Activated CD4-positive, alpha-beta memory T cell treated with anti-CD3 and anti-CD28 coated beads for 36 hours (primary cell): ENCODE results near the gene ARPIN. TPM values are rescaled to one million over a fixed set of nuclear protein-coding genes. Genes with fewer than 3 reads are reported as not detected.
"Not testable (repeated sequence)": the region's sequence is repeated elsewhere in the genome, so short reads cannot be mapped to it uniquely, and the experiment has no call there.

ENCODE experiments used
- CTCF ChIA-PET: fragments of 350-600 bp; sonication (Branson Sonifier 250); formaldehyde crosslinking; loops from one replicate; lab custom pipeline; 2021; ENCODE audit warnings: antibody characterized with exemption, inconsistent platforms; lab: Charles Lee
- POLR2A ChIA-PET: fragments of 350-600 bp; sonication (Branson Sonifier 250); formaldehyde crosslinking; loops from one replicate; lab custom pipeline; 2021; ENCODE audit warnings: antibody characterized with exemption; lab: Charles Lee
- DNase-seq: peaks from one replicate; pipeline ENCODE4 v3.0.0-alpha.2; 2020
- H3K27ac Mint-ChIP-seq: one replicate; pipeline ENCODE4 v1.8.0; 2021; ENCODE audit warnings: mixed read lengths
- H3K27me3 Mint-ChIP-seq: one replicate; pipeline ENCODE4 v1.8.0; 2021; ENCODE audit warnings: mixed read lengths
- H3K36me3 Mint-ChIP-seq: one replicate; pipeline ENCODE4 v1.8.0; 2021; ENCODE audit warnings: mixed read lengths
- H3K4me1 Mint-ChIP-seq: one replicate; pipeline ENCODE4 v1.8.0; 2021; ENCODE audit warnings: low read depth, mixed read lengths
- H3K4me3 Mint-ChIP-seq: one replicate; pipeline ENCODE4 v1.8.0; 2021; ENCODE audit warnings: mild to moderate bottlenecking, mixed read lengths
- H3K9me3 Mint-ChIP-seq: one replicate; pipeline ENCODE4 v1.8.0; 2021; ENCODE audit warnings: mixed read lengths
- intact Hi-C: fragments of 100-400 bp; cut with micrococcal nuclease; formaldehyde crosslinking; loops from one replicate; pipeline ENCODE4 v1.15.1; 2023
- total RNA-seq, 2 experiments: library from RNA; stranded (reverse); gene quantifications; one replicate each; pipeline ENCODE4 v1.2.3, GENCODE V29; 2021

ARPIN gene
- total RNA-seq, 2 experiments from 2014 or later, result 0.05 TPM; not detected in 1

- H3K27me3 Mint-ChIP-seq, result no peaks in the 10 kb centered on the region
- H3K4me1 Mint-ChIP-seq, result peaks cover 59% of the 10 kb centered on the region
Measured at GRCh38 chr15:89893027-89893426, 19.7 kb downstream of the ARPIN start.

GRCh38 chr15:89888214-89888804, 24.4 kb downstream of the ARPIN start:
- intact Hi-C loops, result no loop called here
- H3K27me3 Mint-ChIP-seq, result no peaks in the 10 kb centered on the region

More at GRCh38 chr15:89893027-89893426, 19.7 kb downstream of the ARPIN start:
- Mint-ChIP-seq H3K4me3 (peak overlapping the region; percentile 95), H3K27ac (peak overlapping the region; percentile 98), H3K9me3 (no peaks in the 10 kb centered on the region), H3K36me3 (peaks cover 12% of the 10 kb centered on the region)
- intact Hi-C loops, result loop anchor here (1.0 to 10.0 kb wide), 6 partner anchors 141 to 1042 kb away; partner anchors contain the start of genes CIB1, GDPGP1, HDDC3 and MESP1
- no peak for DNase-seq
- CTCF ChIA-PET, result interaction anchor here (1.4 to 3.5 kb wide), 2 partner anchors 18 to 25 kb away, joined by 3 to 20 read pairs; no protein-coding TSS in a partner anchor
- POLR2A ChIA-PET, result interaction anchor here (1.1 to 1.6 kb wide), 2 partner anchors 338 to 340 kb away, joined by 3 to 5 read pairs; partner anchors contain the start of gene CIB1

GRCh38 chr15:89885611-89886010, 27.1 kb downstream of the ARPIN start:
- POLR2A ChIA-PET, result no interaction called here
- CTCF ChIA-PET, result interaction anchor here (1.5 to 6.4 kb wide), 2 partner anchors 10 to 201 kb away, joined by 6 to 86 read pairs; no protein-coding TSS in a partner anchor

More at GRCh38 chr15:89888214-89888804, 24.4 kb downstream of the ARPIN start:
- H3K4me1 Mint-ChIP-seq, result peaks cover 36% of the 10 kb centered on the region
- no peaks in the 10 kb centered on the region for H3K9me3 Mint-ChIP-seq
- ChIA-PET POLR2A (no interaction called here), CTCF (interaction anchor here (0.6 to 6.4 kb wide), 9 partner anchors 13 to 199 kb away, joined by 3 to 86 read pairs (median 4); no protein-coding TSS in a partner anchor)
- peaks cover 21% of the 10 kb centered on the region for H3K36me3 Mint-ChIP-seq
- no peak overlapping the region for H3K27ac Mint-ChIP-seq
- DNase-seq, result no peak
- no peak overlapping the region for H3K4me3 Mint-ChIP-seq

GRCh38 chr15:89885179-89885578, 27.6 kb downstream of the ARPIN start:
- H3K9me3 Mint-ChIP-seq, H3K27me3 Mint-ChIP-seq: not testable (repeated sequence)
- CTCF ChIA-PET, result interaction anchor here (1.5 to 6.4 kb wide), 2 partner anchors 10 to 202 kb away, joined by 6 to 86 read pairs; no protein-coding TSS in a partner anchor

More at GRCh38 chr15:89885611-89886010, 27.1 kb downstream of the ARPIN start:
- Mint-ChIP-seq H3K4me3 (no peak overlapping the region), H3K36me3 (peaks cover 21% of the 10 kb centered on the region), H3K27me3 (no peaks in the 10 kb centered on the region), H3K27ac (no peak overlapping the region), H3K9me3 (no peaks in the 10 kb centered on the region), H3K4me1 (peaks cover 17% of the 10 kb centered on the region)
- no peak for DNase-seq
- intact Hi-C loops, result no loop called here

GRCh38 chr15:89883518-89883917, 29.2 kb downstream of the ARPIN start:
- Mint-ChIP-seq H3K36me3 (peaks cover 14% of the 10 kb centered on the region), H3K4me3 (no peak overlapping the region), H3K9me3 (no peaks in the 10 kb centered on the region), H3K4me1 (peaks cover 3% of the 10 kb centered on the region), H3K27ac (no peak overlapping the region), H3K27me3 (no peaks in the 10 kb centered on the region)
- intact Hi-C loops, result no loop called here
- CTCF ChIA-PET, result interaction anchor here (0.6 kb wide), 1 partner anchor 9 kb away, joined by 3 read pairs; no protein-coding TSS in a partner anchor
- POLR2A ChIA-PET, result no interaction called here
- DNase-seq, result no peak

More at GRCh38 chr15:89885179-89885578, 27.6 kb downstream of the ARPIN start:
- Mint-ChIP-seq H3K36me3 (peaks cover 21% of the 10 kb centered on the region), H3K4me1 (peaks cover 12% of the 10 kb centered on the region)
- intact Hi-C loops, DNase-seq, POLR2A ChIA-PET, H3K4me3 Mint-ChIP-seq, H3K27ac Mint-ChIP-seq: not testable (repeated sequence)

GRCh38 chr15:89880727-89881126, 32.0 kb downstream of the ARPIN start:
- intact Hi-C loops, result no loop called here
- Mint-ChIP-seq H3K4me1 (no peaks in the 10 kb centered on the region), H3K27me3 (no peaks in the 10 kb centered on the region), H3K4me3 (no peak overlapping the region), H3K36me3 (peaks cover 7% of the 10 kb centered on the region), H3K9me3 (no peaks in the 10 kb centered on the region), H3K27ac (no peak overlapping the region)
- CTCF ChIA-PET, result interaction anchor here (1.4 kb wide), 1 partner anchor 120 kb away, joined by 3 read pairs; no protein-coding TSS in a partner anchor
- POLR2A ChIA-PET, result no interaction called here
- no peak for DNase-seq

- peaks cover 4% of the 10 kb centered on the region for H3K36me3 Mint-ChIP-seq
Measured at GRCh38 chr15:89878323-89878722, 34.4 kb downstream of the ARPIN start.

GRCh38 chr15:89877083-89877425, 35.7 kb downstream of the ARPIN start:
- no peak overlapping the region for H3K4me3 Mint-ChIP-seq
- peaks cover 4% of the 10 kb centered on the region for H3K4me1 Mint-ChIP-seq
- no peak overlapping the region for H3K27ac Mint-ChIP-seq
- peaks cover 4% of the 10 kb centered on the region for H3K36me3 Mint-ChIP-seq
- intact Hi-C loops, result no loop called here
- DNase-seq, result no peak
- CTCF ChIA-PET, result interaction anchor here (0.9 to 6.1 kb wide), 9 partner anchors 11 to 342 kb away, joined by 3 to 163 read pairs (median 6); partner anchors contain the start of genes AP3S2 and MESP1
- no peaks in the 10 kb centered on the region for H3K9me3 Mint-ChIP-seq
- POLR2A ChIA-PET, result interaction anchor here (1.6 kb wide), 1 partner anchor 17 kb away, joined by 4 read pairs; the partner anchor contains the start of gene AP3S2
- H3K27me3 Mint-ChIP-seq, result no peaks in the 10 kb centered on the region

More at GRCh38 chr15:89878323-89878722, 34.4 kb downstream of the ARPIN start:
- CTCF ChIA-PET, result interaction anchor here (4.5 to 6.1 kb wide), 2 partner anchors 118 to 138 kb away, joined by 50 to 163 read pairs; no protein-coding TSS in a partner anchor
- POLR2A ChIA-PET, result interaction anchor here (1.6 kb wide), 1 partner anchor 15 kb away, joined by 4 read pairs; the partner anchor contains the start of gene AP3S2
- Mint-ChIP-seq H3K27ac (no peak overlapping the region), H3K9me3 (no peaks in the 10 kb centered on the region), H3K4me3 (no peak overlapping the region), H3K27me3 (no peaks in the 10 kb centered on the region), H3K4me1 (peaks cover 4% of the 10 kb centered on the region)
- DNase-seq, result no peak
- intact Hi-C loops, result no loop called here

- H3K9me3 Mint-ChIP-seq, result no peaks in the 10 kb centered on the region
- H3K36me3 Mint-ChIP-seq, result peaks cover 4% of the 10 kb centered on the region
- POLR2A ChIA-PET, result interaction anchor here (1.6 kb wide), 1 partner anchor 17 kb away, joined by 4 read pairs; the partner anchor contains the start of gene AP3S2
- H3K27ac Mint-ChIP-seq, result no peak overlapping the region
- intact Hi-C loops, result no loop called here
- H3K27me3 Mint-ChIP-seq, result no peaks in the 10 kb centered on the region
- CTCF ChIA-PET, result interaction anchor here (0.6 to 6.1 kb wide), 11 partner anchors 12 to 342 kb away, joined by 3 to 163 read pairs (median 6); partner anchors contain the start of genes AP3S2, MESP1 and MESP2
- DNase-seq, result no peak
- H3K4me3 Mint-ChIP-seq, result no peak overlapping the region
- H3K4me1 Mint-ChIP-seq, result peaks cover 4% of the 10 kb centered on the region
Measured at GRCh38 chr15:89876396-89877082, 36.2 kb downstream of the ARPIN start.

GRCh38 chr15:89875741-89876140, 37.0 kb downstream of the ARPIN start:
- Mint-ChIP-seq H3K36me3 (peaks cover 4% of the 10 kb centered on the region), H3K27ac (no peak overlapping the region), H3K9me3 (no peaks in the 10 kb centered on the region), H3K4me3 (no peak overlapping the region), H3K27me3 (no peaks in the 10 kb centered on the region), H3K4me1 (peaks cover 4% of the 10 kb centered on the region)
- CTCF ChIA-PET, result interaction anchor here (0.6 to 6.1 kb wide), 17 partner anchors 13 to 343 kb away, joined by 3 to 163 read pairs (median 9); partner anchors contain the start of genes AP3S2, MESP1 and MESP2
- DNase-seq, result no peak
- intact Hi-C loops, result loop anchor here (1.0 to 2.0 kb wide), 2 partner anchors 115 to 135 kb away; no protein-coding TSS in a partner anchor
- POLR2A ChIA-PET, result no interaction called here

GRCh38 chr15:89874926-89875564, 37.7 kb downstream of the ARPIN start:
- intact Hi-C loops, result loop anchor here (1.0 to 2.0 kb wide), 2 partner anchors 115 to 134 kb away; no protein-coding TSS in a partner anchor
- Mint-ChIP-seq H3K4me1 (peaks cover 4% of the 10 kb centered on the region), H3K9me3 (no peaks in the 10 kb centered on the region), H3K36me3 (peaks cover 8% of the 10 kb centered on the region), H3K27ac (no peak overlapping the region), H3K4me3 (no peak overlapping the region), H3K27me3 (no peaks in the 10 kb centered on the region)
- DNase-seq, result peak; percentile 89
- POLR2A ChIA-PET, result interaction anchor here (0.6 kb wide), 1 partner anchor 16 kb away, joined by 3 read pairs; no protein-coding TSS in a partner anchor
- CTCF ChIA-PET, result interaction anchor here (0.6 to 6.1 kb wide), 62 partner anchors 8 to 1551 kb away, joined by 3 to 163 read pairs (median 4); partner anchors contain the start of genes AP3S2, IDH2, MESP1 and SEMA4B
